ENCODE measurements around the gene CCDC102A. TPM values are rescaled to one million over a fixed set of nuclear protein-coding genes. Genes with fewer than 3 reads are reported as not detected.

The CCDC102A gene
- total and polyA plus RNA-seq, 9 of the 15 experiments (the other 6 are each of a cell fraction or from before 2014, with no cell fraction given): 0.03 to 4.9 (median 1.4) TPM

DNA sequence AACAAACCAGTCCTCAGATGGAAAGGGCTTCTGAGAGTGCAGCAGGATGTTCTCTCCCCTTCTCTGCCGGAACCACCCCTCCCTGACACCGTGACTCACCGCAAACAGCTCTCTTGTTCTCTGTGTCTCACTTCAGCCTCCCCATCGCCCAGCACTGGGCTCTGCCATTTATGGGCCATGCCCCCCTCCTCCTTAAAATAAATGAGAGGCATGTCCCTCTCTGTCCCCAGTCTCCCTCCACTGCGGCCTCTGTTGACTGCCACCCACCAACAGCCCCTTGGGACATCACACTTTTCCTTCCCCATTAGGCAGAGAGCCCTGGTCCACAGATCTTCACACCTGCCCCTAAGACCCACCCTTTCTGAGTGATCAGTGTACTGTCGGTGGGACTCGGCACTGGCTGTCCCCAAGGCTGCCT lies 6.3 kb downstream of the CCDC102A start (continued):
- TF ChIP-seq, protein P1, sequence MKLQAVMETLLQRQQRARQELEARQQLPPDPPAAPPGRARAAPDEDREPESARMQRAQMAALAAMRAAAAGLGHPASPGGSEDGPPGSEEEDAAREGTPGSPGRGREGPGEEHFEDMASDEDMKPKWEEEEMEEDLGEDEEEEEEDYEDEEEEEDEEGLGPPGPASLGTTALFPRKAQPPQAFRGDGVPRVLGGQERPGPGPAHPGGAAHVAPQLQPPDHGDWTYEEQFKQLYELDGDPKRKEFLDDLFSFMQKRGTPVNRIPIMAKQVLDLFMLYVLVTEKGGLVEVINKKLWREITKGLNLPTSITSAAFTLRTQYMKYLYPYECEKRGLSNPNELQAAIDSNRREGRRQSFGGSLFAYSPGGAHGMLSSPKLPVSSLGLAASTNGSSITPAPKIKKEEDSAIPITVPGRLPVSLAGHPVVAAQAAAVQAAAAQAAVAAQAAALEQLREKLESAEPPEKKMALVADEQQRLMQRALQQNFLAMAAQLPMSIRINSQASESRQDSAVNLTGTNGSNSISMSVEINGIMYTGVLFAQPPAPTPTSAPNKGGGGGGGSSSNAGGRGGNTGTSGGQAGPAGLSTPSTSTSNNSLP (IDR thresholded peaks at IDR 0.05; ENCODE audit: borderline replicate concordance, low read depth, low read length): no peak
- no peak for TF ChIP-seq ZNF766 (CRISPR knock-in tag; conservative IDR thresholded peaks at IDR 0.05)
- TF ChIP-seq, protein P2, sequence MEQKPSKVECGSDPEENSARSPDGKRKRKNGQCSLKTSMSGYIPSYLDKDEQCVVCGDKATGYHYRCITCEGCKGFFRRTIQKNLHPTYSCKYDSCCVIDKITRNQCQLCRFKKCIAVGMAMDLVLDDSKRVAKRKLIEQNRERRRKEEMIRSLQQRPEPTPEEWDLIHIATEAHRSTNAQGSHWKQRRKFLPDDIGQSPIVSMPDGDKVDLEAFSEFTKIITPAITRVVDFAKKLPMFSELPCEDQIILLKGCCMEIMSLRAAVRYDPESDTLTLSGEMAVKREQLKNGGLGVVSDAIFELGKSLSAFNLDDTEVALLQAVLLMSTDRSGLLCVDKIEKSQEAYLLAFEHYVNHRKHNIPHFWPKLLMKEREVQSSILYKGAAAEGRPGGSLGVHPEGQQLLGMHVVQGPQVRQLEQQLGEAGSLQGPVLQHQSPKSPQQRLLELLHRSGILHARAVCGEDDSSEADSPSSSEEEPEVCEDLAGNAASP (IDR thresholded peaks at IDR 0.05): no peak
- TF ChIP-seq SMAD2 (IDR thresholded peaks at IDR 0.05; ENCODE audit: low read depth, low read length): no peak
- TF ChIP-seq ZBTB40 (IDR thresholded peaks at IDR 0.05): 0 out of 2 replicates have a peak, but pooled peaks have one; percentile 49
- no peak for TF ChIP-seq ZBTB40 (CRISPR knock-in tag; IDR thresholded peaks at IDR 0.05)
- TF ChIP-seq, protein P3, sequence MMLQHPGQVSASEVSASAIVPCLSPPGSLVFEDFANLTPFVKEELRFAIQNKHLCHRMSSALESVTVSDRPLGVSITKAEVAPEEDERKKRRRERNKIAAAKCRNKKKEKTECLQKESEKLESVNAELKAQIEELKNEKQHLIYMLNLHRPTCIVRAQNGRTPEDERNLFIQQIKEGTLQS (IDR thresholded peaks at IDR 0.05): peak; percentile 65
- TF ChIP-seq, protein P3 (CRISPR knock-in tag; conservative IDR thresholded peaks at IDR 0.05): no peak
- TF ChIP-seq BRF1 (IDR thresholded peaks at IDR 0.05; ENCODE audit: borderline replicate concordance, extremely low read depth, insufficient read length): no peak
- TF ChIP-seq POLR3G (IDR thresholded peaks at IDR 0.05; ENCODE audit: extremely low read depth, insufficient read length, insufficient replicate concordance): no peak
- no peak for TF ChIP-seq CHCHD3 (CRISPR knock-in tag; IDR thresholded peaks at IDR 0.05)

Data from K562 (cell line).